GM13977 (cell line): ENCODE results near the gene SUSD6.
A peak's percentile ranks its signal among the peaks of the same experiment; 100 is the strongest.
"Not testable (repeated sequence)": the region's sequence is repeated elsewhere in the genome, so short reads cannot be mapped to it uniquely, and the experiment has no call there.

Experiments used
- DNase-seq: peaks from one replicate; pipeline ENCODE4 v3.0.0; 2012; ENCODE audit warnings: low spot score
- CTCF ChIP-seq: IDR thresholded peaks from 2 replicates; pipeline ENCODE4 v1.5.1; 2012; ENCODE audit warnings: mild to moderate bottlenecking, control low read depth; ENCODE audit not compliant: insufficient read depth; ENCODE audit errors: extremely low read depth, missing control alignments
- in situ Hi-C: fragments of 300-500 bp; cut with MboI; formaldehyde crosslinking; loops from one replicate; pipeline ENCODE4 v1.12.0; 2022; ENCODE audit warnings: low sequenced_read_pairs, low pct_unique_long_range_greater_than_20kb, mixed read lengths, inconsistent platforms; ENCODE audit not compliant: unreplicated experiment

The SUSD6 gene

GRCh38 chr14:69716478-69717187 lies 105.2 kb downstream of the SUSD6 start:
- in situ Hi-C loops = loop anchor here (5.0 to 25.0 kb wide), 2 partner anchors 109 to 479 kb away; no protein-coding TSS in a partner anchor
- DNase-seq = peak; percentile 39
- no peak for TF ChIP-seq CTCF

- in situ Hi-C loops = loop anchor here (5.0 to 25.0 kb wide), 2 partner anchors 111 to 481 kb away; no protein-coding TSS in a partner anchor
- not testable (repeated sequence) for DNase-seq
Measured at GRCh38 chr14:69718614-69719013, 107.2 kb downstream of the SUSD6 start.

GRCh38 chr14:69719501-69719951 lies 108.1 kb downstream of the SUSD6 start:
- no peak for TF ChIP-seq CTCF
- DNase-seq = no peak
- in situ Hi-C loops = loop anchor here (5.0 to 25.0 kb wide), 2 partner anchors 112 to 482 kb away; no protein-coding TSS in a partner anchor

GRCh38 chr14:69720912-69721311 lies 109.5 kb downstream of the SUSD6 start:
- TF ChIP-seq CTCF = no peak
- no peak for DNase-seq
- in situ Hi-C loops = loop anchor here (25.0 kb wide), 1 partner anchor 484 kb away; no protein-coding TSS in a partner anchor

GRCh38 chr14:69726761-69727511 lies 115.5 kb downstream of the SUSD6 start:
- DNase-seq = peak; percentile 89
- TF ChIP-seq CTCF = peak; percentile 96
- in situ Hi-C loops = no loop called here

- no peak for TF ChIP-seq CTCF
- in situ Hi-C loops = no loop called here
- DNase-seq = no peak
Measured at GRCh38 chr14:69727860-69728259, 116.5 kb downstream of the SUSD6 start.

- in situ Hi-C loops, DNase-seq: not testable (repeated sequence)
Measured at GRCh38 chr14:69731919-69732598, 120.7 kb downstream of the SUSD6 start.

GRCh38 chr14:69736405-69736804 lies 125.0 kb downstream of the SUSD6 start:
- in situ Hi-C loops, DNase-seq: not testable (repeated sequence)
